NCI-H2107 (cell line): ENCODE measurements around the gene EIF3D.

Experiments
- DNase-seq: peaks from one replicate; lab custom pipeline; 2025; lab: John Stamatoyannopoulos, UW

The EIF3D gene

DNA sequence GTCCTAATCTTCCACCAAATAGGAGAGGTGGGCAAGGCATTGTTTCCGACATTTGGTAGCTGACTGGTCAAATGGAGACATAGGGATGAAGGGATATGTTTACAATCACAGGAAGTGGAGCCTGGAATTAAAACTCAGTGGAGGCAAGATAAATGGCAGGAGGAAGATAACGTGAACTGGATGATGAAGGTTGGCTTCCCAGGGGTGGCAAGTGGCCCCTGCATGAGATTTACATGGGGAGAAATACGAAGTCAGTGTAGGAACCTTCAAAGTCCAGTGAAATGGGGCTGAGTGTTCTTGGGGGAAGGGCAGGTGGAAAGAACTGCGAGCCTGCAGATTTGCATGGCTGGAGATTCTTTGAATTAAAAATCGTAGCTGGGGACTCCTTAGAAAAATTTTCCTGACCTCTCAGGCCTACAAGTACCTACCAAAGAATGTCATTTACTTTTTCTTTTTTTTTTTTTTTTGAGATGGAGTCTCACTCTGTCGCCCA is 21.4 kb downstream of the EIF3D start:
- DNase-seq = no peak

DNA sequence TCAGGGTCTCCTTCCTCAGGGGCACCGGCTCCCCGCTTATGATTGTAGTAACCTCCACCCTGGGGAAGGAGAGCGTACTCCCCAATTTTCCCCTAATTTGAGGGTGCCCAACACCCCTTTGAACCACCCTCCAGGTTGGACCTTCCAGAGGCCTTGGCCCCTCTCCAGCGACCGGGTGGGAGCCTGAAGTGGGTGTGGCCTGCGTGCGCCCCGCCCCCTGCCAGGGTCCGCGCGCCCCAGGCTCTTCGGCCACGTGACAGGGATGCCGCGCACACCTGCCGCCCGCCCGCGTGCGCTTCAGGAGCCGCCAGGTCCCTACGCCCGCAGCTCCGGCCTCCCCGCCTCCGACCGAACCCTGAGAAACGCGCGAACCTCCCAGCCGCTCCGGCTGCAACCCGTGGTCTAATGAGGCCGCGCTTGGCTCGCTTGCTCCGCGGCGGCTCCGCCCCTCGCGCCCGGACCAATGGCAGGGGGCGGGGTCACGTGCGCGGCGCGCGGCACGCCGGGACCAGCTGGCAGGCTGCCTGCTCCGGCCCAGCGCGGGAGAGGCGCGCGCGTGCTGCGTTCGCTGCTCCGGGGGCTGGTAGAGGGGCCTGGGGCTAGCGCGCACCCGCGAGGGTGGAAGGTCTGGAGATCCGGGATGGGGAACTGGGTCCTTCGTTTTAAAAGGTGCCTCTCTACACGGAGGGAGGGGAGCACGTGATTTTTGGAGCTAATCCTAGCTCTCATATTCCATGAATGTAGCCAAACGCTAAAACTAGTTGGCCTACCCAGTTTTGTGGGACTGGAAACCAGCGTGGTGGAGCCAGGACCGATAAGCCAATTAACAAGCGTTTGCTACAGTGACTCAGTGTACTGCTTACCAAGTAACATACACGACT is 22.1 kb downstream of the EIF3D start, which contains the start of gene FOXRED2:
FOXRED2 (minus strand) TSS at position 404 of the 881 bp plus-strand sequence. CDS start 618 bp downstream, outside the sequence.
- DNase-seq = peak; percentile 87

DNA sequence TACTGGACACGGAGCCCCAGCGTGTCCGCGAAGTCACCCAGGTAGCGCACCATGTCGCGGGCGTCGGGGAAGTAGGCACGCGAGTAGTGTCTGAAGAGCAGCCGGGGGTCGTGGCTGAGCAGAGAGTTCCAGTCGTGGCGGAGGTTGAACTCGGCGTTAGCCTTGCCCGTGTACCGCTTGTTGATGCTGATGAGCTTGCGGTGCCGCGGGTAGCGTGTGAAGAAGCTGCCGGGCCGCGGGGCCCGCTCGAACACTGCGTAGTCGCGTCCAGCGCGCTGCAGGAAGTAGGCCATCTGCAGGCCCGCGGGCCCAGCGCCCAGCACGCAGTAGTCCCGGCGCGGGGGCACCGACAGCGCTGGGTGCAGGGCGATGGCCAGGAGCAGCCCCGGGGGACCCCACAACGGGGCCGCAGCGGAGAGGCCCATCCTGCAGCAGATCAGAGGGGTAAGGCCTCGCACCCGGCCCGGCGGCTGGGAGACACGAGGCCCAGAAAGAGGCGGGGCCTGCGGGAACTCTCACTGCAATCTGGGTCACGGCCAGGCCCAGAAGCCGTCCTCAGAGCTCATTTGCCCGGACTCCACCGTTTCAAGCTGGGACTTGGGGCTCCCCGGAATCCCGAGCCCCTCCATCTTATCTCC is 22.8 kb downstream of the EIF3D start:
- DNase-seq = no peak

DNA sequence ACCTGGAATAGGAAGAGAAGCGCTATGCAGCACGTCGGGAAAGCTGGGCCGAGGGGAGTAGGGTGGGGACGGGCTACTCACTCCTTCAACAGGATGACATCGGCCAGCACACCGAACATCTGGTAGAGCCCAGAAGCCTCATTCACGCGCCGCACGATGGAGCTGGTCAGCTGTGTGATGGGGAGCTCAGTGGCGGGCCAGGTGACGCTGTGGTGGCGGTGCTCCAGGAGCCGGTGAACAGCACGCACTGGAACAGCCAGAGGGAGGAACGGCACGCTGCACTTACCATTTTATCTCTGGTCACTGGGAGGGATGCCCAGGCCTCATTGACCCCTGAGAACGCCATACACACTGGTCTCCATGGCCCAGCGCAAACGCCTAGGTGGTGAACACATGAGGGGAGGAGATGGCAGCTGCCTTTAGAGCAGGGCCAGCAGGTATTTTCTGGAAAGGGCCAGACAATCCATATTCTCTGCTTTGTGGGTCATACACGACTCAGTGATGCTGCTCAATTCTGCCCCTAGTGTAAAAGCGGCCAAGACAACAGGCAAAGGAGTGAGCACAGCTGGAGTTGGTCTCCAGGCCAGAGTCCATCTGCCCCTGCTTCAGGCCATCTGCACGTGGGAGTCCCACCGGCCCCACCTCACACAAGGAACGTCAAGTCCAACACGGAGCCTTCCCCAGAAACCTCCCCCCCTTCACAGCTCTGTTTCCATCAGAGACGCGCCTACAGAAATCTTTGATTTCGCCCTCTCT is 30.9 kb downstream of the EIF3D start:
- DNase-seq = no peak

DNA sequence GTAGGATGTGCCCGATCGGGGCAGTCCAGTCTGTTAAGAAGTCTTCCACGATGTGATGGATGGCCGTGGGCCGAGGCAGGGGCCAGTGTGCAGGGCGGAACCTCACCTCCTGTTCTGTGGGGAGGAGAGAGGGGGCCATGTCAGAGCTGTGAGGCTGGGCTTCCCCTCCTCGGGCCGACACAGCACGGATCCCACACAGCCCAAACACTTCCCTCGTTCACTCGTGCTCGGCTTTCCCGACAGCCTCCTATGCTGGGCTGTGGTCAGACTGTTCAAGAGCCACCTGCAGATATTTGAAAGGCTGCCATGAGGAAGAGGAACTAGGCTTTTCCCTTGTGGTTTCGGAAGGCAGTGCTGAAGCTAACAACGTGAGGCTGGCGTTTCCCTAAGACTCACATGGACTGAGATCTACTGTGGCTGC is 35.3 kb downstream of the EIF3D start:
- DNase-seq = no peak

DNA sequence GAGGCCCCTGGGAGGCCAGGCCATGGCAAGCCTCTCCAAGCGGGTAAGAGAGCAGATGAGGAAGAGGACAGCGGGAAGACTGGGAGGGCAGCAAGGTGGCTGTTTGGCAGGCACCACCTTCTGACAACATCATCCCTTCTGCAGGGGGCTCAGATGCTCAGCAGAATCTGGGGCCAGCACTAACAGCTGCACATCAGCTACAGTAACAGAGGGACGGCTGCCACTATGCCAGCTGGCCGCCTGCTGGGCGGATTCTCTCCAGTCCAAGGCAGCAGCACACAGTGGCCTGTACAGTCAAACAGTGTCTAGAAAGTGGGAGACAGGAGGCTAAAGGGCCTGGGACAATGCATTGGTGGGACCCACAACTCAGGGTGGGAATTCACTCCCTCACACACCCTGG is 36.9 kb downstream of the EIF3D start:
- DNase-seq = no peak

DNA sequence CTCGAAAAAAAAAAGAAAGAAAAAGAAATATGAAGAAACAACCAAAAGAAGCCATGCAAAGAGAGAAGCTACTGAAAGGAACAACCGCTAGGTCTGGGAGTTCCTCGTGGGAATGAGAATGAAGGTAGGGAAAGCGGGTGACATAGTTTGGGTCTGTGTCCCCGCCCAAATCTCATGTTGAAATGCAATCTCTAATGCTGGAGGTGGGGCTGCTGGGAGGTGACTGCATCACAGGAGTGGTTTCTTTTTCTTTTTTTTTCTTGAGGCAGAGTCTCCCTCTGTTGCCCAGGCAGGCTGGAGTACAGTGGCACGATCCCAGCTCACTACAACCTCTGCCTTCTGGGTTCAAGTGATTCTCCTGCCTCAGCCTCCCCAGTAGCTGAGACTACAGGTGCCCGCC is 37.8 kb downstream of the EIF3D start:
- no peak for DNase-seq

DNA sequence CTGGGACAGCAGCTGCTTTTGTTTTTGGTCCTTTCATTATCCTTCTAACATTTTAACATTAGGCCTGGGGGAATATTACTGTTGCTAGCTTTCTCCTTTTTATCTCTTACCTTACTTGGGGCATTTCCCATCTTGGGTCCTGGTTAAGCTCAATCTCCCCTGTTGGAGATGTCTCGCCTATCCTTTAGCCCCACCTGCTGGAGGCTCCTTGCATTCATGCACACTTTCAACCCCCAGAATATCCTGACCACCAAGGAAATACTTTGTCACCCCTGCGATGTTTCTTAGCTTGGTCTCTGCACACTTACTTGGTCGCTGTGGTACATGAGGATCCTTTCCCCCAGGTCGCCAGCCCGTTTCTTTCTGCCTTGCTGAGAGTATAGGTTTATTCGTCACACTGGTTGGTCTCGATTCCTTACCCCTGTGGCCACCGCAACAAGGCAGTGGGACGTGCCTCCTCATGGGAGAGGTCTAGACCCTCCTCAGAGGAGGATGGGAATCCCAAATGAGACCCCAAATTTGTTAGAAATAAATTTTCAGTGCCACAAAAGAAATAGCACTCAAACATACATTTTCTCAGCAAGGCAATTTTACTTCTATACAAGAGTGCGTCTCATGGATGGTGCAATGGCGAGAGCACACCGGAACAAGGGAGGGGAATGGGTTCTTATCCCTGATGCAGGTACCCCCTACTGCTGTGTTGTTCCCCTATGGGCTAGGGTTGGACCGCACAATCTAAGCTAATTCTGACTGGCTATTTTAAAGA is 42.2 kb downstream of the EIF3D start:
- no peak for DNase-seq

DNA sequence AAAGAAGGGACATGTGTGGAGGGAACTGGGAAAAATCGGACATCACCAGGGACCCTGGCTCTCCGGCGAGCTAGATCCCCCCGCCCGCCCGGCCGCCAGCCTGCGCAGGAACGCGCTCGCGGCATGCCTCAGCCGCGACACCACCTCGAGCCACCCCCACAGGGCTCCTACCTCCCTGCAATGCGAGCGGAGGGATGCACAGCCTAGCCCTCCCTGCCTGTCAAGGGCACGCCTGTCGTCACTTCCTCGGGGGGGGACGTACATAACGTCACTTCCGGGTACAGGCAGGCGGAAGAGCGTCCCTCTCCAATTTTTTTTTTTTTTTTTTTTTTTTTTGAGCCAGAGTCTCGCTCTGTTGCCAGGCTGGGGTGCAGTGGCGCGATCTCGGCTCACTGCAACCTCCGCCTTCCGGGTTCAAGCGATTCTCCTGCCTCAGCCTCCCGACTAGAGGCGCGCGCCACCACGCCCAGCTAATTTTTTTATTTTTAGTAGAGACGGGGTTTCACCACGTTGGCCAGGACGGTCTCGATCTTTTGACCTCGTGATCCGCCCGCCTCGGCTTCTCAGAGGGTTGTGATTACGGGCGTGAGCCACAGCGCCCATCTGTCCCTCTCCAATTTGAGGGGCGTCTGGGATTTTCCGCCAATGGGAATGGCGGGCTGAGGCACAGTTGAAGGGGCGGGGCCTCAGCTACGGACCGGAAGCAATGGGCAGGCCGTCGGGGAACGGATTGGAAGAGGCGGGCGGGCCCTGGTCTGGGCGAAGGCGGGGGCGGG is 47.4 kb downstream of the EIF3D start, which contains the start of gene TXN2:
TXN2 (minus strand) TSS at position 248 of the 776 bp plus-strand sequence. CDS start 803 bp downstream, outside the sequence.
- DNase-seq = peak; percentile 85

DNA sequence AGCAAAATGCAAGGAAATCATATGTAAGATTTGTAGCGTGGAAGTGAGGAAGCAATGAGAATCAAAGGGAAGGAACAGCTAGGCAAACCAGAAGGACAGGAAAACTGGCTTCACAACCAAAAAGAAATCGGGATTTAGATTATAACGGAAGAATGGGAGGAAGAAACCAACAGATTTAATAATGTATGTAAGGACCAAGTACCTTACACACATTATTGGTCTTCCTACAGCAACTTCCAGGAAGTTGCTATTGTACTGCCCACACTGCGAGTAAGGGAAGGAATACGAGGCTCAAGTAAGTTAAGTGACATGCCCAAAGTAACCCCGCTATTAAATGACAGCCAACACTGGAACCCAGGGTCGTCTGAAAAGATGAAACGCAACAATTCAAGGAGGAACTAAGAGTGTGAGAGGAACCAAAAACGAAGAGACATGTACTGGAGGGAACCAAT is 48.0 kb downstream of the EIF3D start:
- no peak for DNase-seq

DNA sequence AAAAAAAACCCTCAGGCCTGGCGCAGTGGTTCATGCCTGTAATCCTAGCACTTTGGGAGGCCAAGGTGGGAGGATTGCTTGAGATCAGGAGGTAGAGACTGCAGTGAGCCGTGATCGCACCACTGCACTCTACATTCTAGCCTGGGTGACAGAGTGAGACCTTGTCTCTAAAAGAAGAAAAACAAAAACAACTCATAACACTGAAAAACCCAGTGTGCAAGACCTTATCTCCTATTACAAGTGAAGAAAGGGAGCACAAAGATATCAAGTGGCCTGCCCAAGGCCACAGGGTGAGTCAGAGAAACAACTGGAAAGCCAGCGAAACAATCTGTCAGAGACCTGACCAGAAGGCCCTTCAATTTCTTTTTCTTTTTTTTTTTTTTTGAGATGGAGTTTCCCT is 50.0 kb downstream of the EIF3D start:
- DNase-seq = no peak

DNA sequence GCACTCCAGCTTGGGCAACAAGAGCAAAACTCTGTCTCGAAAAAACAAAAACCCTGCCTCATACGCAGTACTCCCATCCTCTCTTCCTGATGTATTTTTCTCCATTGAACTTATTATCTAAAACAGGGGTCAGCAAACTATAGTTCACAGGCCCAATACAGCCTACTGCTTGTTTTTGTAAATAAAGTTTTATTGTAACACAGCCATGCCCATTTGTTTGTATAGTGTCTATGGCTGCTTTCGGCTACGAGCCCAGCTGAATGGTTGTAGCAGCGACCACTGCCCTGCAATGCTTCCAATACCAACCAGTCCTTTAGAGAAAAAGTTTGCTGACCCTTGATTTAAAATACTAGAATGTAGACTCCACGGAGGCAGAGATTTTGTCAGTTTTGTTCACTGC is 53.6 kb downstream of the EIF3D start:
- DNase-seq = no peak

DNA sequence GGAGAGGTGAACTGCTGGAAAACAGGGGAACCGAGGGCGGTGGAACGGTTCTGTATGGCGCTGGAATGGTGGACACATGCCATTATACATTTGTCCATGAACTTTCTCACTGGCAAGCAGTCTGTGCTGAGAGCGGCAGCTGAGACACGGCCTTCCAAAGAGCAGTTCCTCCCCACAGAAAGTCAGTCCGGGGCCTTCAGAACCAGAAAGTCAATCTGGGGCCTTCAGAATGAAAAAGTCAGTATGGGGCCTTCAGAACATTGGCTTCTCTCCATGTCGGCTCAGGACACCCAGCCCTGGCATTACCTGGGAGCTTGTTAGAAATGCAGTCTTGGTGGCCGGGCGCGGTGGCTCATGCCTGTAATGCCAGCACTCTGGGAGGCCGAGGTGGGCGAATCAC is 56.3 kb downstream of the EIF3D start:
- no peak for DNase-seq

DNA sequence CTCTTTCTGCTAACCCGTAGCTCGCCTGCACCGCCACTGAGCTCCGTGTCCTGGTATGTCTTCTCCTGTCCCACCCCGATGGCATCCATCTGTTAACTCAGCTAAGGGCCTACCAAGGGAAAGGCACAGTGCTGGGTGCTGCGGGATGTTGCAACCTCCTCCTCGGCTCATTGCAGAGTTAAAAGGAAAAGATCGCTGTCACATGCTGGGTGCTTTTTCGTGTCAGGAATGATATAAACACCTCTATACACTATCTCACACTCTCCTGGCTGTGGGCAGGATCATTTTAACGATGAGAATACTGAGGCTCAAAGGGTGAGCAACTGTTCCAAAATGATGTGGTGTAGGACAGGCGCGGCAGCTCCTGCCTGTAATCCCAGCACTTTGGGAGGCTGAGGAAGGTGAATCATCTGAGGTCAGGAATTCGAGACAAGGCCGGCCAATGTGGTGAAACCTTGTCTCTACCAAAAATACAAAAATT is 57.6 kb downstream of the EIF3D start:
- DNase-seq = no peak

DNA sequence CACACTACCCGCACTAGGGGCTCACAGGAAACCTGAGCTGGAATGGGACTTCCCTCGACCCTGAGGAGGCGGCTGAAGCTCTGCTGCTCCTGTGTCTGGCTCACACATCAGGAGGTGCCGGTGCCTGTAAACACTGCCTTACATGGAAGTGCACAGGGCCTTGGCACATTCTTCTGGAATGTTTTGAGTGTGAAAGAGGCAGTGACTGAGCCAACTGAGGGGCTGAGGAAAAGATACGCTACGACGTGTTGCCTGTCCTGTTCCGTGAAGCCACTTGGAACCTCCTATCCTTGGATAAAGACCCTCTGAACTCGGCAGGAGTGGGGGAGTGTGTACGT is 58.0 kb downstream of the EIF3D start:
- DNase-seq = no peak

DNA sequence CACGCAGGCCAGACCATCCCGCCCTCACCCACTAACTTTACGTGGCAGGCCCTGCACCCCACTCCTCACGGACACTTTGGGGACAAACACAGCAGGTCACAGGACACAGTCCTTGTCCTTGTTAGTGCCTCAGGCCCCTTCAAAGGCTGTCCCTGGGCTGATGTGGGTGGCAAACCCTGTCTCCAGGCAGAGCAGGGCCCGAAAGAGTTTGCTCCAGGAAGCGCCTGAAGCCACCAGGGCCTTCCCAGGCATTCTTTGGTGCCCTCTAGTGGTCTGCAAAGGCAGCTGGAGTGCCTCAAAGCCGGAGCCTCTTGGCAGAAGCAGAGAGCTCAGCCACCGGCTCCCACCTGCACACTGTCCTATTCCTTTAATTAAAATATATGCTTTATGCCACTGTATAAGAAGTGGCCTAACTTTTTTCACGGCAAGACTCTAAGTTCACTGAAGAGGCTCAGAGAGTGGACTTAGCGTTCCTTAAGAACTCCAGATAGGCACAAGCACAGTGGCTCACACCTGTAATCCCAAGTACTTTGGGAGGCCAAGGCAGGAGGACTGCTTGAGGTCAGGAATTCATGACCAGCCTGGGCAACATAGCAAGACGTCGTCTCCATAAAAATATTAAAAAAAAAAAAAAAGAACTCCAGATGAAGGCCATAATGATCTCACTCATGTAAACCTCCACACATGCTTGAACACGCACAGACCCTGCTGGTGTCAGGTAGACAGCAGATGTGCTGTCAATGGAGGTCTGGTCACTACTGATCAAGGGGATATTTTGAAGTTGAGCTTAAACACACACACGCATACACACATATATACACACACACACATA is 58.6 kb downstream of the EIF3D start:
- DNase-seq = no peak

DNA sequence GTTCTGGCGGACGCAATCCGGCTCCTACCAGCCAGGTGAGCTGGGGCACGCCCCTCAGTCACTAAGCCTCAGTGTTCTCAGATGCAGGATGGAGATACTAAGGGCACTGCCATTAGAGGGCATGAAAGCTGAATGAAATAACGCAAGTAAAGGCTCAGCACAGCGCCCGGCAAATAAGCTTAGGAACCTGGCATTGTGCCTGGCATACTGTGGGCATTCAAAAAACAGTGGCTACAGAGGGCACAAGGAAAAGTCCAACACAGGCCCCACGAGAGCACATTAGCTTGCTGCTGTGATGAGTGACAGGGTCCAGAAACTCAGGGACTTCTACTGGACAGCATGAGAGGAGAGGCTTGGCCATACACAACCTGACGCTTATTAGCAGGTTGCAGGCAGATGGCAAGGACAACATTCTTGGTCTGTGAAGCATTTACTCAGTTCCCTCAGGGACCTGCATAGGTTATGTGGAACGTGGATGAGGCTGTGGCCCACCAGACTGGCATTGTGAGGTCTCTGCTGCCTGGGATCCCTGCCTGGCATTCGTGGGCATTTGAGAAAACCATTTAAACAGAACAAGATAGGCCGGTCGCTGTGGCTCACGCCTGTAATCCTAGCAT is 59.8 kb downstream of the EIF3D start:
- no peak for DNase-seq

DNA sequence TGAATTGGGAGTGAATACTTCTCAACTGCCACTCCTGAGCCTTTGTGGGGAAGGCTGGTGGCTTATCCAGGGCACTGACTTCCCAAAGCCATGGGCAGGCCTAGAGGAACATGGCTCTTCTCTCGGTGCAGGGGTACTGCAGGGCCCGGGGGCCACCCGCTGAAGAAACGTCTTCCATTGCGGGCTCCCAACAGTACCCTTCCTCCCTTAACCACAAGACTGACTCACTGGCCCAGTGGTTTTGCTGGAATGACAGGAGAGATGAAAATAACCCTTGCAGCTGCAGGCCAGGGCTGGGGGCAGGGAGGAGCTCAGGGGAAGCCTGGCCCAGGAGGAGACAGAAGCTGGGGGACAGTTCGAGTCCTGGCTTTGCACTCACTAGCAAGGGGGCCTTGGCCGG is 61.0 kb downstream of the EIF3D start:
- no peak for DNase-seq
